Measurements from ENCODE around the gene DGUOK.

Gene DGUOK

DNA sequence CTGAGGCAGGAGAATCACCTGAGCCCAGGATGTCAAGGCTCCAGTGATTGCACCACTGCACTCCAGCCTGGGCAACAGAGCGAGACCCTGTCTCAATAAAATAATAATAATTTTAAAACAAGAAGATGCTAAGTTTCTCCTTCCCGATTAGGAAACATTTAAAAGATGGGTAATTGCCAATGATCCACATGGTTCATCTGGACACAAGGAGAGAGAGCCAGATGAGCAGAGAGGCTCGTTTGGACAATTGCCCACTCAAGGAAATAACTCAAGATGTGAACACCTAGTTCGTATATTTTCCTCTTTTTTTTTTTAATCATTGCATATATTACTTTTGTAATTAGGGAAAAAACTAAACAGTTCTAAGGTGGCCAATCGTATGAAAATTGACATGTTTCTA lies 37.5 kb upstream of the DGUOK start:
- TF ChIP-seq, protein P1, sequence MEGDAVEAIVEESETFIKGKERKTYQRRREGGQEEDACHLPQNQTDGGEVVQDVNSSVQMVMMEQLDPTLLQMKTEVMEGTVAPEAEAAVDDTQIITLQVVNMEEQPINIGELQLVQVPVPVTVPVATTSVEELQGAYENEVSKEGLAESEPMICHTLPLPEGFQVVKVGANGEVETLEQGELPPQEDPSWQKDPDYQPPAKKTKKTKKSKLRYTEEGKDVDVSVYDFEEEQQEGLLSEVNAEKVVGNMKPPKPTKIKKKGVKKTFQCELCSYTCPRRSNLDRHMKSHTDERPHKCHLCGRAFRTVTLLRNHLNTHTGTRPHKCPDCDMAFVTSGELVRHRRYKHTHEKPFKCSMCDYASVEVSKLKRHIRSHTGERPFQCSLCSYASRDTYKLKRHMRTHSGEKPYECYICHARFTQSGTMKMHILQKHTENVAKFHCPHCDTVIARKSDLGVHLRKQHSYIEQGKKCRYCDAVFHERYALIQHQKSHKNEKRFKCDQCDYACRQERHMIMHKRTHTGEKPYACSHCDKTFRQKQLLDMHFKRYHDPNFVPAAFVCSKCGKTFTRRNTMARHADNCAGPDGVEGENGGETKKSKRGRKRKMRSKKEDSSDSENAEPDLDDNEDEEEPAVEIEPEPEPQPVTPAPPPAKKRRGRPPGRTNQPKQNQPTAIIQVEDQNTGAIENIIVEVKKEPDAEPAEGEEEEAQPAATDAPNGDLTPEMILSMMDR (IDR thresholded peaks at IDR 0.05; ENCODE audit: insufficient read depth, low read depth, low read length, missing control alignments): no peak
- no peak for DNase-seq (ENCODE audit: low read depth)
- no peak overlapping the region for H3K4me3 ChIP-seq (ENCODE audit: low read length)

DNA sequence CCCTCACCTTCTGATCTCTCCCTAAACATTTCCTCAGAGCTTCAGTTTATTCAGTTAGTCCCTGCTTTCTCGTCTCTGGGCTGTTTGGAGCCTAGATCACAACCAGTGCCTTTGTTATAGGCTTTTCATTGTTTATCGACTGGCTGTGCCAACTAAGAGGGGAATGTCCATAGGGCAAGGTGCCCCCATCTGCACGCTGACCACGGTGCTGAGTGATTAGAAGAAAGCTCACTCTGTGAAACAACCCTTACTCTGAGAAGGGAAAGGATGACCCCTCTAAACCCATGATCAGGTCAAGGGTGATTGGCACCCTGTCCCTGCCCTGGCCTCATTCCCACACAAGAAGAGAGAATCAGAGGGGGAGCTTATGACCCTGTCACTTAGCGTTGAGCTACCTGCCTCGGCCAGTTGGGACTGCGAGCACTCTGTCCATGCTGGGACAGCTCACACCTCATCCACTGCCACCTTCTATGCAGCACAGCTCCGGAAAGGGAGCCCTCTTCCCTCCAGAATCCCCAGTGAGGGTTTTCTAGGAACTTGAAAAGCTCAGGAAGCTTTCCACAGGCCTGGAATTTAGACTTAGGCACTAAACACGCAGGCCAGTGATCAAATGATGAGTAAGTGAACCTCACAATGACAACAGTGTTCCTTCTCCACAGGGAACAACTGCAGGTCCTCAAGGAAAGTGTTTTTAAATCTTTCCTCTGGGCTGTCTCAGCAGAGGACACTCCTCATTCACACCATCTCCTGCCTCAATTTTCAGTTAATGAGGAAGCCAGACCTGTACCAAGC lies 36.2 kb upstream of the DGUOK start:
- TF ChIP-seq, protein P1 (IDR thresholded peaks at IDR 0.05; ENCODE audit: insufficient read depth, low read depth, low read length, missing control alignments): no peak
- no peak for DNase-seq (ENCODE audit: low read depth)

DNA sequence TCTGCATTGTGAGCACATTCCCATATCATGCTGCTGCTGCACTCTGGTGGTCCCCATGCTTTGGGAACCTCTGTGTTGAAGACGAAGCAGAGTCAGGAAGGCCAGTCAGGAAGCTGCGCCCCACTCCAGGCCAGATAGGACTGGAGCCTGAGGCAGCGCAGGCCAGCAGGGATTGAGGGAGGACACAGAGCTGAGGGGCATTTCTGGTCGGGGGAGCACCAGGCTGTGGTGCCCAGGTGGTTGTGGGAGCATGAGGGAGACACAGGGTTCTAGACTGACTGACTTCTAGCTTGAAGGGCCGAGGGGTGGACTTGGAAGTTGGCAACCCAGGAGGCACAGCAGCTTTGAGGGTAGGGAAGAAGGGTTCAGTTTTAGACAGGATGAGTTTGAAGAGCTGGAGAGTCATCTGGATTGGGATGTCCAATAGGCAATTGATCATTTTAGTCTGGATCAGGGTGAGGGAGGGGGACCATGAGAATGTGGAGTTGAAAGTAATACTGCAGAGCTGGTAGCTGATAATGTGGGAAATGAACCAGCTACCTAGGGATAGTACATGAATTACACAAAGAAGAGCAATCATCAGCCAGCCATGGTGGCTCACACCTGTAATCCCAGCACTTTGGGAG lies 35.3 kb upstream of the DGUOK start:
- DNase-seq (ENCODE audit: low read depth): no peak
- TF ChIP-seq, protein P1 (IDR thresholded peaks at IDR 0.05; ENCODE audit: insufficient read depth, low read depth, low read length, missing control alignments): no peak

More for the DNA sequence above, 36.2 kb upstream of the DGUOK start:
- H3K4me3 ChIP-seq (ENCODE audit: low read length): no peak overlapping the region

DNA sequence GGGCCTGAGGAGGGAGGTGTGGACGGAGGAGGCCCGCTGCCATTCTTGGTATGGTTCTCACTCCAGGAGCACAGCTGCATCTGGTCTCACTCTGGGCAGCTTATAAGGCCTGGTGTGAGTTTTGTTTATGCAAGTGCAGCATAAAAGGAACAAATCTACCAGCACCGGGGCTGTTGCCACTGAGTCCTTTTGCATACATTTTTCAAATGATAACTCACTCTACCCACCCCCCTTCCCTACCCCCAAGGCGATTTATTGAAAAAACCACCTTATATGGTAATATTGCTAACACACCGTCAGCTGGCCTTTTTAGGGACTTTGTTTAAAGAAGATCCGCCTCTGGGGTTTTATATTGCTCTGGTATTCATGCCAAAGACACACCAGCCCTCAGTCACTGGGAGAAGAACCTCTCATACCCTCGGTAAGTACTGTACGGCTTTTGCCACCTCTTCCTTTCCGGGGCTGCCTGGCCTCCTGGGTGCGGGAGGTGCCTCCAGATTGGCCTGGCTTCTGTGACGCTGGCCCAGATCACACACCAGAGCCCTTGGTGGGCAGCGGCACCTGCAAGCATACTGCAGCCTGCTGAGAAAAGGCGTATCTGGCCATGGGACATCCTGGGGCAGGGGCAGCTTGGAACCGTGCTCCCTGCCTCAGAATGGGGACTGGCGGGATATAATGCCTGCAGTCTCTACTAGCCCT lies 33.9 kb upstream of the DGUOK start, which contains the start of gene ACTG2:
Gene ACTG2 (plus strand): TSS at position 378 of the 699 bp plus-strand sequence. CDS start 8,304 bp downstream, outside the sequence.
- no peak within 1 kb of the TSS for H3K4me3 ChIP-seq (ENCODE audit: low read length)
- TF ChIP-seq, protein P1 (IDR thresholded peaks at IDR 0.05; ENCODE audit: insufficient read depth, low read depth, low read length, missing control alignments): no peak
- DNase-seq (ENCODE audit: low read depth): no peak

More for the DNA sequence above, 35.3 kb upstream of the DGUOK start:
- H3K4me3 ChIP-seq (ENCODE audit: low read length): no peak overlapping the region

DNA sequence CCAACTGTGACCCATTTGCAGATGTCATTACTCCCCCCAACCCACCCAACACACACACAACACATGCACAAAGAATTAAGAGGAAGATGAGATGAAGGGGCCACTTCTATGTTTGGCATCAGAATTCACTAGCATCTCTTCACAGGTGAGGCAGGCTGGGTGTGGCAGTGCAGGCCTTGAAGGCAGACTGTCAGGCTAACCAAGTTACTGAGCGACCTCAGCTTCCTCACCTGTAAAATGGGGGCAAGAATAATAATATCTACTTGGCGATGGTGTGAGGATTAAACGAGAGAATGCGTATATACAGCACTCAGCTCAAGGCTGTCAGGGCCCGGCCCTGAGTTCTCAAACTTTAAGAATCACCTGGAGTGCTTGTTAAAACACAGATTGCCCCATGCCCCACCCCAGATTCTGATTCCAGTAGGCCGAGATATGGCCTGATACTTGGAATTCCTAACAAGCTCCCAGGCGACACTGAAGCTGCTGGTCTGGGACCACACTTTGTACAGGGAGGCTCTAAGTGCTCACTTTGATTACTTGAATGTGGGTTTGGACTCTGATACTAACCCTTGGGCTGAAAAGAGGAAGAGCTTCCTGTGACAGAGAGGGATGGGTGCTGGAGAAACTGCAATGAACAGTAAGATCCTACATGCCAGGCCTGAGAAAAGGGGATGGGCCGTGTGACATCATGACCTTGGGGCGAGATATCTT lies 32.8 kb upstream of the DGUOK start:
- TF ChIP-seq, protein P1 (IDR thresholded peaks at IDR 0.05; ENCODE audit: insufficient read depth, low read depth, low read length, missing control alignments): no peak
- no peak for DNase-seq (ENCODE audit: low read depth)
- H3K4me3 ChIP-seq (ENCODE audit: low read length): no peak overlapping the region

DNA sequence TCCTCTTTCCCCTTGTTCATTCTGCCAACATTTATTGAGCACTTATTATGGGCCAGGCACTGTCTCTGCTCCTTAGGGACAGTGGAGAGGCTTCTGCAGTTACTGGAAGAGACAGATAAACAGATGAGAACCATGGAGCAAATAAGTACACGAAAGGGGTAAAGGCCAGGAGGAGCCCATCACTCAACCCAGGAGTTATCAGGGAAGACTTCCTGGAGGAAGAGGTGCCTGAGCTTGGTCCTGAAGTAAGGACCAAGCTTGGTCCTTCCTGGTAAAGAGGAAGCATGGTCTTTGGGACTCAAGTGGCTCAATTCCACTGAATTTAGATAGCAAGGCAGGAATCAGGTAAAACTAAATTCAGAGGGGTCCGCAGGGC lies 32.2 kb upstream of the DGUOK start:
- TF ChIP-seq, protein P1 (IDR thresholded peaks at IDR 0.05; ENCODE audit: insufficient read depth, low read depth, low read length, missing control alignments): no peak
- H3K4me3 ChIP-seq (ENCODE audit: low read length): no peak overlapping the region
- DNase-seq (ENCODE audit: low read depth): no peak

Measured in epithelial cell of esophagus (primary cell).